Measurements from ENCODE around the gene NAT10. TPM values are rescaled to one million over a fixed set of nuclear protein-coding genes. Genes with fewer than 3 reads are reported as not detected.

NAT10 gene
- total and polyA plus RNA-seq, 9 donors, result 21.5 to 39.0 (median 32.3) TPM

DNA sequence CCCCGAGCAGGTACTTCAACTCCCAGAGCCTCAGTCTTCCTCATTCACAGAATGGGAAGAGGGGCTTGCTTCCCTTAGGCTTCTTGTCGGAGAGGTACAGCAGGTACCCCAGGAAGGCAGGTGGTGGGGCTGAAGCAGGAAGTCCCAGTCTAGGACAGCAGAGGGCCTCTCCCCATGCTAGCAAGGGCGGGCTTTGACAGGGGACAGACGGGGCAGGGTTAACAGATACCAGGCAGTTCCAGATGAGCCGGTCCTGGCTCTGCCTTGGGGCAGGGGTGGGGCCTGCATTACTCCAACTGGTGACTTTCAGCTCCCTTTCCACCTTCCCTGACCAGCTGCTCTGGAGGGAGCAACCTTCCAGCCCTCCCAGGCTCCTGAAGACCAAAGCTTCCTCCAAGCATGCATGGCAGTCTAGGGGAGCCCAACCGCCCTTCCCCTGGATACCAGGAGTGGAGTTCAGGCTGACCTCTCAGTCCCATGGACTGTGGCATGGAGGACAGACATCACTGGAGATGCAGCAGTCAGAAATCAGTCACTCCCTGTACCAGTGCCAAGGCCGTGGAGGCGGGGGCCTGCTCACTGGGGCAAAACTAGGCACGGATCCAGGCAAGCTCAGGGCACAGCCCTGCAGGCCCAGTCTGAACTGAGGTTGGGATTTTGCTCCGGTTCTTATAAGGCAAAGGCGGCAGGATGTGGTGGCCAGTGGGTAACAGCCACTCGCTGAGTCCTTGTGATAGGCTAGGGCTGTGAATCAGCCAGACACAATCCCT is 60.5 kb downstream of the NAT10 start:
- Histone ChIP-seq H3K4me3 (ENCODE audit: low read length) (no peak overlapping the region), H3K4me1 (ENCODE audit: control insufficient read depth, insufficient read depth, low read length) (peaks cover 11% of the 10 kb centered on the region), H3K9me3 (replicated peaks; ENCODE audit: control insufficient read depth, low read depth, low read length) (no peaks in the 10 kb centered on the region), H3K27ac (ENCODE audit: low read length) (no peak overlapping the region), H3K27me3 (ENCODE audit: control insufficient read depth, insufficient read depth, low read length) (no peaks in the 10 kb centered on the region), H3K36me3 (ENCODE audit: control insufficient read depth, insufficient read depth, low read length) (peaks cover 11% of the 10 kb centered on the region)
- WGBS (ENCODE audit: insufficient coverage), result 76% methylated on average over 10 of the region's 12 CpGs
- DNase-seq, result no peak

DNA sequence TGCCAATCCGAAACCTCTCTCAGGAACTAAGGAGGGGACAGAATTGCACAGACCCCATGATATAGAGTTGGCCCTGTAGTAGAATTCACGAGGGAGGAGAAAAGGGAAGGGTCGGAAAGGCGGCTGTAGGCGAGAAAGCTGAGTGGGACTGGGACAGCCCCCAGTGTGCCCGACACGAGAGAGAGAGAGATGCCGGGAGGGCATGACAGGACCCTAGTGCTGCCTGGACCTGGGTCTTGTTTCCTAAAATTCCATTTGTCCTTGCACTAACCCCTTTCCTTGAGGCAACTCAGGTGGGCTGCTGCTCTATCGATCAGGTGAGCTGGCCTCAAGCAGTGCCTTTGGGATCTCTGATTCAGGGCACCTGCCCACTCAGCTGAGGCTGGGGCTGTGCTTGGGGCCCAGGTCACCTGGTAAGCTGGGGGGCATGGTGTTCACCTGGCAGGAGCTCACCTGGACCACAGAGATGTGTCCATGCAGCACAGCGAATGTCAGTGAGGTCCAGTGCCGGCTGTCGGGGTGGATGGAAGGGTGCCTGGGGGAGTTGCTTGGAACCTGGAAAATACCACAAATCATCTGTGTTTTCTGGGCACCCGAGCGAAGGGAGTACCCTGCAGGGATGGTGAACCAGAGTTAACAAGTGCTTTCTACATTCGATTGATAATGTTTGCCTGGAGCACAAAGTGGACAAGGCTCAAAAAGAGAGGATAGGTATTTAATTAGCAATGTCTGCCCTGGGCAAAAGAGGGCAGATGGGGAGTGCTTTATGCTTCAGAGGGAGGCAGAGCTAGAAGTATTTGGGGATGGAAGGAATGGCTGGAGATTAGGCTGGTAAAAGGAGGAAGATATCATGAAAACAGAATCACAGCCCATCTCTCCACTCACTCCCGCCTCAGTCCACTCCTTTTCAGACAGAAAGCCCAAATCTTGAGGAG is 61.6 kb downstream of the NAT10 start:
- Histone ChIP-seq H3K4me1 (ENCODE audit: control insufficient read depth, insufficient read depth, low read length) (peaks cover 11% of the 10 kb centered on the region), H3K27ac (ENCODE audit: low read length) (no peak overlapping the region), H3K27me3 (ENCODE audit: control insufficient read depth, insufficient read depth, low read length) (no peaks in the 10 kb centered on the region), H3K4me3 (ENCODE audit: low read length) (no peak overlapping the region), H3K36me3 (ENCODE audit: control insufficient read depth, insufficient read depth, low read length) (peaks cover 6% of the 10 kb centered on the region), H3K9me3 (replicated peaks; ENCODE audit: control insufficient read depth, low read depth, low read length) (no peaks in the 10 kb centered on the region)
- no peak for DNase-seq
- WGBS (ENCODE audit: insufficient coverage), result 92% methylated on average over 15 of the region's 16 CpGs

DNA sequence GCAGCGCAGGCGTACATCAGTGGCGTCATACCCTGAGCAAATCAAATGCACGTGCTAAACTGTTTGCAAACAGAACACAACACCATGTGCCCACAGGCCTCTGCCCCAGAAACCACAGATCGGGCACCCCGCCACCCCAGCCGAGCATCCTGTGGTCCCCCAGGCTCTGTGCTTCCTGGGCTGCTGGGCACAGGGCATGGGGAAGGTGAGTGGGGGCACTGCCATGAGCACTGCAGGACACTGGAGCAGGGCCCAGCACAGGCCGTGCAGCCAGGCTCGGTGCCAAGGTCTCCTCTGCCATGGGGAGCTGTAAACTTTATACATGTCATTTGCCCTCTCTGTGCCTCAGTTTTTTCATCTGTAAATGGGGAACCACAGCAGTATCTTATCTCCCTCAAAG is 62.5 kb downstream of the NAT10 start:
- Histone ChIP-seq H3K36me3 (ENCODE audit: control insufficient read depth, insufficient read depth, low read length) (peaks cover 6% of the 10 kb centered on the region), H3K27ac (ENCODE audit: low read length) (no peak overlapping the region)
- no peak for DNase-seq

DNA sequence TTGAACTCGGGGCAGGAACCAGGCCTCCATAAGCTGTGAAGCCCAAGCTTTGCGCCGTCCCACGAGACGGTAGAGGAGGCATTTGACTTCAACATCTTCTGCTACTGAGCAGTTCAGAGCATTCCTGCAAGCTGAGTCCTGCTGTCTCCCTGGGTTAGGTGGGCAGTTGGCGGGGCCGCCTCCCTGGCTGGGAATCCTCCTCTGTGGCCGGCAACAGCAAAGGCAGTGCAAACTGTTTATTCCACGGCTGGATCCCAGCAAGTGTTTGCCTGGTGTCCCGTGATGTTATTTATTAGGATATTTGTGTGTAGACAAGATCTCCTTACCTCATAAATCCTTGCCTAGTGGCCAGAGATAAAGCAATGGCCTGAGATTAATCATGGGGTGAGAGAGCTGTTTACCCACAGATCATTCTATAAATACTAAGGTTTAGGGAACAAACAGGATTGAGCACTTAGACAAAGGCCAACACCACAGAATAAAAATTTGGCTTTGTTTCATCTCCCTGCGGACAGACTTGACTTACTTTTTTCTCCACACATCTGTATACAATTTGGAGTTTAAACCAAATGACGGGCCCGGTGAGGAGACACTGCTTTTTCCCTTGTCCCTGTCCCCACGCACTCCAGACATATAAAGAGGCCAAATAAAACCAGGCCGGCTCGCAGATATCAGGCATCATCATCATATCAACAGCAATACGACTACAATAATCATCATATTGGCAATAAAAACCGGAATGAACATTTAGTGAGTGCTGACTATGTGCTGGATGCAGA is 63.4 kb downstream of the NAT10 start:
- WGBS (ENCODE audit: insufficient coverage), result 36% methylated on average over 9 of the region's 18 CpGs
- H3K4me3 ChIP-seq (ENCODE audit: low read length), result no peak overlapping the region
- peaks cover 3% of the 10 kb centered on the region for H3K27me3 ChIP-seq (ENCODE audit: control insufficient read depth, insufficient read depth, low read length)
- H3K36me3 ChIP-seq (ENCODE audit: control insufficient read depth, insufficient read depth, low read length), result peaks cover 6% of the 10 kb centered on the region
- H3K4me1 ChIP-seq (ENCODE audit: control insufficient read depth, insufficient read depth, low read length), result peaks cover 11% of the 10 kb centered on the region
- H3K27ac ChIP-seq (ENCODE audit: low read length), result no peak overlapping the region
- peak; percentile 72 for DNase-seq
- H3K9me3 ChIP-seq (replicated peaks; ENCODE audit: control insufficient read depth, low read depth, low read length), result no peaks in the 10 kb centered on the region

More for the DNA sequence above, 62.5 kb downstream of the NAT10 start:
- no peaks in the 10 kb centered on the region for H3K9me3 ChIP-seq (replicated peaks; ENCODE audit: control insufficient read depth, low read depth, low read length)
- WGBS (ENCODE audit: insufficient coverage), result 82% methylated on average over 5 of the region's 9 CpGs
- no peaks in the 10 kb centered on the region for H3K27me3 ChIP-seq (ENCODE audit: control insufficient read depth, insufficient read depth, low read length)
- peaks cover 11% of the 10 kb centered on the region for H3K4me1 ChIP-seq (ENCODE audit: control insufficient read depth, insufficient read depth, low read length)
- no peak overlapping the region for H3K4me3 ChIP-seq (ENCODE audit: low read length)

DNA sequence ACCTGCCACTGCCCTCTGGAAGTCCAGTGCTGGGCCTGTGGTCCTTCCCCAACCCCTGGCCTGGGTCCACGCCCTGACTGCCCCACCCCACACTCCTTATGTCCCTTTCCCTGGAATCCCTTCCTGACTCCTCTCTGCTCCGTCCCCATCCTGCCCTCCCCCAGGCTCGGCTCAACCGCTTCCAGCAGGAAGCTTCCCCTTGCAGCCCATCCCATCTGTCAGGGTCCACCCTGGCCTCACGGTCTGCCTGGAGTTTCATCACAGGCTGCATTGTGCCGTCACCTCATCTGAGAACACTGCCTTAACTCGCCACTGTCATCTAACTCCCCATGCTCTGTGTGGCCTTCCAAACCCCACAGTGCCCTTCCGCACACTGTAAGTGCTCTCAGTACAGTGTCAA is 64.3 kb downstream of the NAT10 start:
- H3K27me3 ChIP-seq (ENCODE audit: control insufficient read depth, insufficient read depth, low read length), result peaks cover 3% of the 10 kb centered on the region
- WGBS (ENCODE audit: insufficient coverage), result 21% methylated on average over 6 of the region's 8 CpGs
- no peak for DNase-seq

DNA sequence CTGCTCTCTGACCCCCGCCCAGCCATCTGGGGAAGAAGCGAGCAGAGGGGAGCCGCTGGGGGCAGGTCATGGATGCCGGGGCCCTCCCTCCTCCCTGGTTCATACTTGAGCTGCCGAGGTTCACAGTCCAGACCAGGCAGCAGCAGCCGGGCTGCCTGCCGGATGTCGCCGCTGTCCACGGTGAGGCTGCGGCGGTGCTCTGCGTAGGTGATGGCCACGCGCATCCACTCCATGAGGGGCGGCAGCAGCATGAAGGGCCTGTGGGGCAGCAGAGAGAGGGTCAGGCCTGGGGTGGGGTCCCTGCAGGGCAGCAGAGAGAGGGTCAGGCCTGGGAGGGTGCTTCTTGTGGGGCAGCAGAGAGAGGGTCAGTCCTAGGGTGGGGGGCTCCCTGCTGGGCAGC is 67.6 kb downstream of the NAT10 start:
- WGBS (ENCODE audit: insufficient coverage), result 91% methylated on average over 15 of the region's 16 CpGs
- Histone ChIP-seq H3K4me3 (ENCODE audit: low read length) (no peak overlapping the region), H3K4me1 (ENCODE audit: control insufficient read depth, insufficient read depth, low read length) (peaks cover 22% of the 10 kb centered on the region), H3K9me3 (replicated peaks; ENCODE audit: control insufficient read depth, low read depth, low read length) (no peaks in the 10 kb centered on the region), H3K27me3 (ENCODE audit: control insufficient read depth, insufficient read depth, low read length) (peaks cover 3% of the 10 kb centered on the region), H3K36me3 (ENCODE audit: control insufficient read depth, insufficient read depth, low read length) (no peaks in the 10 kb centered on the region), H3K27ac (ENCODE audit: low read length) (no peak overlapping the region)
- DNase-seq, result no peak

More for the DNA sequence above, 64.3 kb downstream of the NAT10 start:
- Histone ChIP-seq H3K9me3 (replicated peaks; ENCODE audit: control insufficient read depth, low read depth, low read length) (no peaks in the 10 kb centered on the region), H3K4me3 (ENCODE audit: low read length) (no peak overlapping the region), H3K4me1 (ENCODE audit: control insufficient read depth, insufficient read depth, low read length) (peaks cover 19% of the 10 kb centered on the region), H3K36me3 (ENCODE audit: control insufficient read depth, insufficient read depth, low read length) (peaks cover 3% of the 10 kb centered on the region), H3K27ac (ENCODE audit: low read length) (no peak overlapping the region)

DNA sequence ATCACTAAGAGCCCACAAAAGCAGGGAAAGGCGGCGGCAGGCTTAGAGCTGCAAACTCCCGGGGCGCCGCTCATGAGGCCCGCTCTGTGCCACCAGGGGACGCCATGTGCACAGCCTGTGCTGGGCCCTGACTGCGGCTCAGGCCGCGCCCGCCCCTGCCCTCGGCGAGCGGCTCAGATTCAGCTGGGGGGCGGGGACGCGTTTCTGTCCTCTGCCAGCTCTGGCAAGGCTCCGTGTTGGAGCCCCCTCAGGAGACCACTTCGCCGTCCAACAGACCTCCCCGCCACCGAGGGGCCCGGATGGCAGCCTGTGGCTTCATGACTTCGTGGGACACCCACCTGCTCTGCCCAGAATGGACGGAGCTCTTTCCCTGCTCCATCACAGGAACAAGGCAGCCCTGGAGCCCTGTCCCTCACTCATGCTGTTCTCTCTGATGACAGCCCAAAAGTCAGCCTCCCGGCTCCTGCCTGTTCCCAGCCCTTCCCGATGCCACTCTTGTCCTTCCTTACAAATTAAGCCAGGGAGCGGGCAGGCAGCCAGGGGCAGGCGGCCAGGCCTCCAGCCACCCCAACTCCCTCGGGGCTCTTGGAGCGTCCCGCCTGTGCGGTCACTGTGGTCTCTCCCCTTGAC is 69.1 kb downstream of the NAT10 start:
- peak; percentile 85 for DNase-seq
- Histone ChIP-seq H3K4me3 (ENCODE audit: low read length) (peak overlapping the region; percentile 13), H3K27me3 (ENCODE audit: control insufficient read depth, insufficient read depth, low read length) (peaks cover 3% of the 10 kb centered on the region), H3K9me3 (replicated peaks; ENCODE audit: control insufficient read depth, low read depth, low read length) (no peaks in the 10 kb centered on the region), H3K36me3 (ENCODE audit: control insufficient read depth, insufficient read depth, low read length) (no peaks in the 10 kb centered on the region), H3K27ac (ENCODE audit: low read length) (no peak overlapping the region), H3K4me1 (ENCODE audit: control insufficient read depth, insufficient read depth, low read length) (peaks cover 15% of the 10 kb centered on the region)
- 11% methylated on average over 33 of the region's 33 CpGs for WGBS (ENCODE audit: insufficient coverage)

DNA sequence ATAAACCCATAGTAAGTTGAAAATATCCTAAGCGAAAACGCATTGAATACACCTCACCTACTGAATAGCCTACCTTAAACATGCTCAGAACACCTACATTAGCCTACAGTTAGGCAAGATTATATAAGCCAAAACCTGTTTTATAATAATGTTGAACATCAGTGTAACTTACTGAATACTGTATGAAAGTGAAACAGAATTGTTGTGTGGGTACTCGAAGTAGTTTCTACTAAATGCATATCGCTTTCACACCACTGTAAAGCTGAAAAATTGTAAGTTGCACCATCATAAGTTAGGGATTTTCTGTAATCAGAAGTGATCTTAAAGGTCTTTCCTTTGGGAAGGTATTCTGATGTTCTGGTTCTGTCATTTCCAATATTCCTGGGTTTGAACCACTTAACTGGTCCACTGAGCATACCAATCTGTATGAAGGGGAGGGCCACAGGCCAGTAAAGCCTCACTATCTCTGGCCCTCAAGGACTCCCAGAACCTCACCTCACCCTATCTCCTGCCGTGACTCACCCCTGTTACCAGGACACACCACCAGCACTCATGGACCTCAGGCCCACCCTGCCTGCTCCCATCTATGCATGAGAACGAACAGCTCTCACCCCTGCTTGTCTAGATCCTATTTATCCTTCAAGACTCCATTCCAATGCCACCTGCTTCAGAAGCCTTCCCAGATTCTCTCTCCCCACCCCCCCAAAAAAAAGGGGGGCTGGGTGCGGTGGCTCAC is 70.0 kb downstream of the NAT10 start:
- Histone ChIP-seq H3K9me3 (replicated peaks; ENCODE audit: control insufficient read depth, low read depth, low read length) (no peaks in the 10 kb centered on the region), H3K4me3 (ENCODE audit: low read length) (no peak overlapping the region), H3K4me1 (ENCODE audit: control insufficient read depth, insufficient read depth, low read length) (peaks cover 11% of the 10 kb centered on the region), H3K27ac (ENCODE audit: low read length) (no peak overlapping the region), H3K36me3 (ENCODE audit: control insufficient read depth, insufficient read depth, low read length) (no peaks in the 10 kb centered on the region), H3K27me3 (ENCODE audit: control insufficient read depth, insufficient read depth, low read length) (peaks cover 3% of the 10 kb centered on the region)
- WGBS (ENCODE audit: insufficient coverage), result 87% methylated on average over 2 of the region's 7 CpGs
- no peak for DNase-seq

DNA sequence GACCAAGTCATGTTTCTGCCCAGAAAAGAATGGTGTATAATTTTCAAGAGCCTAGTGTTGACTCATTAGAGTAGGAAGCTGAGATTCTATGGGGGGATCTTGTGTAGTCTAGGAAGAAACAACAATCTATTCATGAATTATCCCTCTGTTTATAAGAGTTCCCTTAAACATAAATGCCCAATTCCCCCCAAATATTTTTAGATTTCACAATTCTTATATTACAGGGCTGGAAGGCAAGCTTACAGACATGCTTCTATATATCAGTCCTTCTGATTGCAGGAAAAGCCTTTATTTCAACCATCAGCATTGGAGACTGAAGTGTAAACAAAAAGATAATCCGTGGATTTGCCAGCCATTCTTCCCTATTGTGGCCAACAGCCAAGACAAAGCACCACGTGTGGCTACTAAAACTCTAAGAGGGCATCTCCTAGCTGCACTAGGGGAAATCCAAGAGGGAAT is 71.4 kb downstream of the NAT10 start:
- Histone ChIP-seq H3K9me3 (replicated peaks; ENCODE audit: control insufficient read depth, low read depth, low read length) (no peaks in the 10 kb centered on the region), H3K27me3 (ENCODE audit: control insufficient read depth, insufficient read depth, low read length) (peaks cover 3% of the 10 kb centered on the region), H3K27ac (ENCODE audit: low read length) (no peak overlapping the region), H3K36me3 (ENCODE audit: control insufficient read depth, insufficient read depth, low read length) (no peaks in the 10 kb centered on the region), H3K4me1 (ENCODE audit: control insufficient read depth, insufficient read depth, low read length) (peaks cover 11% of the 10 kb centered on the region), H3K4me3 (ENCODE audit: low read length) (no peak overlapping the region)
- no CpG with 5 or more reads among the region's 2 CpGs for WGBS (ENCODE audit: insufficient coverage)
- DNase-seq, result no peak

All from muscle of leg (tissue), 11 donors.